H1 (cell line): ENCODE results near the gene LPP. TPM values are rescaled to one million over a fixed set of nuclear protein-coding genes. Genes with fewer than 3 reads are reported as not detected.

Experiments used
- ATF2 ChIP-seq: IDR thresholded peaks from 2 replicates; pipeline ENCODE4 v1.6.1; 2012; ENCODE audit warnings: low read length, inconsistent platforms
- CBX5 ChIP-seq: fragments of 300-800, 300-1000 bp; sonication (generic); IDR thresholded peaks from 2 replicates; pipeline ENCODE4 v1.7.1; 2016; ENCODE audit warnings: antibody characterized with exemption, low read length, low read depth
- CEBPB ChIP-seq: IDR thresholded peaks from 2 replicates; pipeline ENCODE4 v1.6.1; 2012; ENCODE audit warnings: low read depth, low read length
- CHD7 ChIP-seq: fragments of 300-600 bp; sonication (generic); IDR thresholded peaks from 2 replicates; pipeline ENCODE4 v1.7.1; 2012; ENCODE audit warnings: low read length, moderate library complexity, mild to moderate bottlenecking, inconsistent platforms; ENCODE audit not compliant: insufficient replicate concordance
- EGR1 ChIP-seq: IDR thresholded peaks from 2 replicates; pipeline ENCODE4 v1.6.1; 2011; ENCODE audit warnings: low read depth, low read length, borderline replicate concordance
- POLR2AphosphoS5 ChIP-seq: IDR thresholded peaks from 2 replicates; pipeline ENCODE4 v1.6.1; 2011; ENCODE audit warnings: low read depth, low read length
- SP1 ChIP-seq: IDR thresholded peaks from 2 replicates; pipeline ENCODE4 v1.6.1; 2011; ENCODE audit warnings: low read depth, low read length
- polyA plus RNA-seq, 7 experiments: library from polyadenylated mRNA; depleted of rRNA in 3 of 7; stranded (reverse) in 5 of 7; unstranded in 2 of 7; fragments of >200 nt in 5 of 7; fragments of 200-250 nt in 2 of 7; gene quantifications; 1 replicate in 5 of 7; 2 replicates in 1 of 7; 4 replicates in 1 of 7; pipeline versions ENCODE4 v1.2.1 to v1.2.3, GENCODE V29; 2011 to 2013; ENCODE audit warnings: missing spikeins in 2 of 7, mixed read lengths in 2 of 7
- total RNA-seq: library from RNA; stranded (reverse); fragmentation: NEBNext Ultra II Directional; extraction: Animal tissue kit (Norgen Biotek cat#: 25700); gene quantifications from 2 replicates; pipeline ENCODE4 v1.2.1, GENCODE V29; 2021

LPP gene
- total and polyA plus RNA-seq, 2 of the 8 experiments (the other 6 are each of a cell fraction or from before 2014, with no cell fraction given), result 10.0 to 53.3 TPM

- TF ChIP-seq CHD7, result no peak
- no peak for TF ChIP-seq EGR1
- no peak for TF ChIP-seq CEBPB
- TF ChIP-seq ATF2, result no peak
- no peak for TF ChIP-seq POLR2AphosphoS5
- no peak for TF ChIP-seq SP1
- no peak for TF ChIP-seq CBX5
These were observed 99.3 kb downstream of the LPP start (continued) for GRCh38 chr3:188253123-188253793.
